Measurements from ENCODE around the gene TTC33. TPM values are rescaled to one million over a fixed set of nuclear protein-coding genes. Genes with fewer than 3 reads are reported as not detected.

Gene TTC33
- total and polyA plus RNA-seq, 2 of the 4 experiments (the other 2 are of a cell fraction) = 3.1 to 8.1 TPM

DNA sequence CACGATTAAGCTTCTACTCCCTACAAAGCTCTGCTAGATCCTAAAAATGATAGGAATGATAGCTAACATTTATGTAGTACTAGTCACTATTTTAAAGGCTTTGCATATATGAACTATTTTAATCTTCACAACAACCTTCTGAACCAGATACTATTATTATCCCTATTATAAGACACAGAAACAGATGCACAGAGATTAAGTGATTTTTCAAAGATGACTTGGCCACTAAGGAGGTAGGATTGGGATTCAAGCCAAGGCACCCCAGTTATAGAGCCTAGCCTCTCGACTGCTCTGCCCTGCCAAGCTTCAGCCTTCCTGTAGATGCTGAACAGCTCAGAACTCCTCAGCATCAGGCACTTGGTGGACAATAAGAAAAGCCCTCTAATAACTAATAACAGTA, 277.0 kb downstream of the TTC33 start:
- no peaks in the 10 kb centered on the region for H3K79me1 ChIP-seq (ENCODE audit: low read depth in 1 of 2, low read length in 2 of 2)
- no peaks in the 10 kb centered on the region; the same call in 1 of the 2 replicates for H3K4me1 ChIP-seq (ENCODE audit: control insufficient read depth, insufficient read depth, low read length)
- ChIA-PET CTCF (no interaction called here), POLR2A (ENCODE audit: unreplicated experiment) (no interaction called here)
- H4K91ac ChIP-seq (ENCODE audit: insufficient read depth, low read depth, low read length) = no peak overlapping the region
- no peak overlapping the region for H3K27ac ChIP-seq (ENCODE audit: insufficient read depth, low read length)
- H3K18ac ChIP-seq (ENCODE audit: low read depth, low read length) = no peak overlapping the region
- intact Hi-C loops (cut with micrococcal nuclease) = no loop called here
- TF ChIP-seq MAZ (IDR thresholded peaks at IDR 0.05; ENCODE audit: borderline replicate concordance, low read depth, low read length) (no peak), CEBPB (IDR thresholded peaks at IDR 0.05; ENCODE audit: low read depth, low read length) (no peak), SMC3 (IDR thresholded peaks at IDR 0.05; ENCODE audit: low read depth, low read length) (no peak), BHLHE40 (IDR thresholded peaks at IDR 0.05; ENCODE audit: low read depth, low read length) (no peak), RCOR1 (IDR thresholded peaks at IDR 0.05; ENCODE audit: insufficient replicate concordance, low read length) (no peak), CHD1 (IDR thresholded peaks at IDR 0.05; ENCODE audit: low read depth, low read length) (no peak), NFE2L2 (IDR thresholded peaks at IDR 0.05; ENCODE audit: low read depth, low read length) (no peak), RAD21 (IDR thresholded peaks at IDR 0.05; ENCODE audit: low read length) (no peak), MXI1 (IDR thresholded peaks at IDR 0.05; ENCODE audit: borderline replicate concordance, low read depth, low read length) (no peak), FOS (IDR thresholded peaks at IDR 0.05; ENCODE audit: low read depth, low read length) (no peak), MAFK (IDR thresholded peaks at IDR 0.05; ENCODE audit: low read depth, low read length) (no peak), RFX5 (IDR thresholded peaks at IDR 0.05; ENCODE audit: low read depth, low read length) (no peak), POLR2A (IDR thresholded peaks at IDR 0.05; ENCODE audit: low read depth, low read length) (no peak)
- TF ChIP-seq, protein P1, sequence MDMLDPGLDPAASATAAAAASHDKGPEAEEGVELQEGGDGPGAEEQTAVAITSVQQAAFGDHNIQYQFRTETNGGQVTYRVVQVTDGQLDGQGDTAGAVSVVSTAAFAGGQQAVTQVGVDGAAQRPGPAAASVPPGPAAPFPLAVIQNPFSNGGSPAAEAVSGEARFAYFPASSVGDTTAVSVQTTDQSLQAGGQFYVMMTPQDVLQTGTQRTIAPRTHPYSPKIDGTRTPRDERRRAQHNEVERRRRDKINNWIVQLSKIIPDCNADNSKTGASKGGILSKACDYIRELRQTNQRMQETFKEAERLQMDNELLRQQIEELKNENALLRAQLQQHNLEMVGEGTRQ (IDR thresholded peaks at IDR 0.05; ENCODE audit: low read depth, low read length) = no peak
- TF ChIP-seq, protein P2, sequence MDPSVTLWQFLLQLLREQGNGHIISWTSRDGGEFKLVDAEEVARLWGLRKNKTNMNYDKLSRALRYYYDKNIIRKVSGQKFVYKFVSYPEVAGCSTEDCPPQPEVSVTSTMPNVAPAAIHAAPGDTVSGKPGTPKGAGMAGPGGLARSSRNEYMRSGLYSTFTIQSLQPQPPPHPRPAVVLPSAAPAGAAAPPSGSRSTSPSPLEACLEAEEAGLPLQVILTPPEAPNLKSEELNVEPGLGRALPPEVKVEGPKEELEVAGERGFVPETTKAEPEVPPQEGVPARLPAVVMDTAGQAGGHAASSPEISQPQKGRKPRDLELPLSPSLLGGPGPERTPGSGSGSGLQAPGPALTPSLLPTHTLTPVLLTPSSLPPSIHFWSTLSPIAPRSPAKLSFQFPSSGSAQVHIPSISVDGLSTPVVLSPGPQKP (IDR thresholded peaks at IDR 0.05; ENCODE audit: borderline replicate concordance, low read depth, low read length) = no peak
- TF ChIP-seq, protein P3, sequence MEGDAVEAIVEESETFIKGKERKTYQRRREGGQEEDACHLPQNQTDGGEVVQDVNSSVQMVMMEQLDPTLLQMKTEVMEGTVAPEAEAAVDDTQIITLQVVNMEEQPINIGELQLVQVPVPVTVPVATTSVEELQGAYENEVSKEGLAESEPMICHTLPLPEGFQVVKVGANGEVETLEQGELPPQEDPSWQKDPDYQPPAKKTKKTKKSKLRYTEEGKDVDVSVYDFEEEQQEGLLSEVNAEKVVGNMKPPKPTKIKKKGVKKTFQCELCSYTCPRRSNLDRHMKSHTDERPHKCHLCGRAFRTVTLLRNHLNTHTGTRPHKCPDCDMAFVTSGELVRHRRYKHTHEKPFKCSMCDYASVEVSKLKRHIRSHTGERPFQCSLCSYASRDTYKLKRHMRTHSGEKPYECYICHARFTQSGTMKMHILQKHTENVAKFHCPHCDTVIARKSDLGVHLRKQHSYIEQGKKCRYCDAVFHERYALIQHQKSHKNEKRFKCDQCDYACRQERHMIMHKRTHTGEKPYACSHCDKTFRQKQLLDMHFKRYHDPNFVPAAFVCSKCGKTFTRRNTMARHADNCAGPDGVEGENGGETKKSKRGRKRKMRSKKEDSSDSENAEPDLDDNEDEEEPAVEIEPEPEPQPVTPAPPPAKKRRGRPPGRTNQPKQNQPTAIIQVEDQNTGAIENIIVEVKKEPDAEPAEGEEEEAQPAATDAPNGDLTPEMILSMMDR (conservative IDR thresholded peaks at IDR 0.05; ENCODE audit: low read depth, low read length) = no peak
- ATAC-seq (ENCODE audit: low read depth) (no peak), DNase-seq (no peak)
- no TSS peak for BruUV-seq (replicated peaks)
- H3K4ac ChIP-seq (ENCODE audit: low read depth, low read length) = no peak overlapping the region
- H4K8ac ChIP-seq (ENCODE audit: low read depth in 2 of 2, low read length in 2 of 2) = no peak overlapping the region
- no peak overlapping the region for H2AK5ac ChIP-seq (ENCODE audit: low read depth, low read length)
- WGBS, 2 experiments (ENCODE audit: extremely low coverage in 2 of 2, insufficient read length in 1 of 2) = no CpG with 5 or more reads among the region's 2 CpGs
- H3K27me3 ChIP-seq (ENCODE audit: control insufficient read depth, insufficient read depth, low read length) = no peaks in the 10 kb centered on the region
- in situ Hi-C loops (cut with MboI; ENCODE audit: low sequenced_read_pairs) = no loop called here
- H4K5ac ChIP-seq (ENCODE audit: low read depth, low read length) = no peak overlapping the region
- dilution Hi-C loops (cut with HindIII; ENCODE audit: low sequenced_read_pairs, unreplicated experiment) = no loop called here
- H2BK15ac ChIP-seq (ENCODE audit: low read depth, low read length) = no peak overlapping the region
- H3K36me3 ChIP-seq (ENCODE audit: control insufficient read depth, insufficient read depth, low read length) = no peaks in the 10 kb centered on the region
- H2BK120ac ChIP-seq (ENCODE audit: low read depth, low read length) = no peak overlapping the region
- H3K4me3 ChIP-seq (ENCODE audit: insufficient read depth, low read depth, low read length) = no peak overlapping the region
- no peak overlapping the region for H2BK20ac ChIP-seq (ENCODE audit: low read depth, low read length)
- no peak overlapping the region for H3K56ac ChIP-seq (ENCODE audit: extremely low read depth, insufficient read depth, low read length)
- no peak overlapping the region for H3K14ac ChIP-seq (replicated peaks; ENCODE audit: low read depth, low read length)
- no peak overlapping the region for H2AK9ac ChIP-seq (replicated peaks; ENCODE audit: low read depth, low read length, poor library complexity)
- peaks cover 3% of the 10 kb centered on the region for H3K9me1 ChIP-seq (ENCODE audit: insufficient read depth, low read length)
- H3K4me2 ChIP-seq (ENCODE audit: low read depth, low read length) = no peak overlapping the region
- H4K20me1 ChIP-seq (ENCODE audit: insufficient read depth, low read length) = no peaks in the 10 kb centered on the region
- H2BK5ac ChIP-seq (ENCODE audit: low read depth, low read length, poor library complexity, severe bottlenecking) = no peak overlapping the region
- no peak overlapping the region for H3K9ac ChIP-seq (ENCODE audit: low read depth, low read length)
- no peak overlapping the region for H3K23ac ChIP-seq (ENCODE audit: low read depth, low read length)
- no peaks in the 10 kb centered on the region for H3K9me3 ChIP-seq (ENCODE audit: control insufficient read depth, insufficient read depth, low read length)
- H2AFZ ChIP-seq (replicated peaks; ENCODE audit: low read length, poor library complexity) = no peak overlapping the region

Measured in IMR-90 (cell line).